Measurements from ENCODE around the gene NPPC. TPM values are rescaled to one million over a fixed set of nuclear protein-coding genes. Genes with fewer than 3 reads are reported as not detected.
"Not testable (repeated sequence)": the region's sequence is repeated elsewhere in the genome, so short reads cannot be mapped to it uniquely, and the experiment has no call there.

NPPC gene
- polyA plus RNA-seq, 1 donor: 3.5 TPM

GRCh38 chr2:231919341-231920035 lies 6.7 kb downstream of the NPPC start:
- no peak for DNase-seq

- DNase-seq: no peak
Observed at GRCh38 chr2:231918501-231919330, 7.5 kb downstream of the NPPC start.

GRCh38 chr2:231917280-231918066 lies 8.7 kb downstream of the NPPC start:
- no peak for DNase-seq

- no peak for DNase-seq
Observed at GRCh38 chr2:231914077-231914690, 12.0 kb downstream of the NPPC start.

- no peak for DNase-seq
Observed at GRCh38 chr2:231911381-231911780, 14.8 kb downstream of the NPPC start.

GRCh38 chr2:231910771-231911170 lies 15.4 kb downstream of the NPPC start:
- no peak for DNase-seq

GRCh38 chr2:231910161-231910560 lies 16.0 kb downstream of the NPPC start:
- not testable (repeated sequence) for DNase-seq

- no peak for DNase-seq
Observed at GRCh38 chr2:231909631-231910030, 16.6 kb downstream of the NPPC start.

GRCh38 chr2:231908584-231908983 lies 17.6 kb downstream of the NPPC start:
- no peak for DNase-seq

- no peak for DNase-seq
Observed at GRCh38 chr2:231907765-231908164, 18.4 kb downstream of the NPPC start.

GRCh38 chr2:231905026-231905425 lies 21.2 kb downstream of the NPPC start:
- no peak for DNase-seq

- no peak for DNase-seq
Observed at GRCh38 chr2:231904161-231904611, 22.0 kb downstream of the NPPC start.

GRCh38 chr2:231902598-231902997 lies 23.6 kb downstream of the NPPC start:
- no peak for DNase-seq

GRCh38 chr2:231900972-231901371 lies 25.2 kb downstream of the NPPC start:
- no peak for DNase-seq

- peak; percentile 38 for DNase-seq
Observed at GRCh38 chr2:231900486-231900942, 25.7 kb downstream of the NPPC start.

- DNase-seq: no peak
Observed at GRCh38 chr2:231894566-231895380, 31.4 kb downstream of the NPPC start.

GRCh38 chr2:231891514-231891905 lies 34.7 kb downstream of the NPPC start:
- DNase-seq: no peak

GRCh38 chr2:231890896-231891513 lies 35.2 kb downstream of the NPPC start:
- no peak for DNase-seq

- DNase-seq: no peak
Observed at GRCh38 chr2:231887756-231888155, 38.4 kb downstream of the NPPC start.

- no peak for DNase-seq
Observed at GRCh38 chr2:231886071-231886681, 40.0 kb downstream of the NPPC start.
